Fibroblast of skin of left quadriceps (primary cell): ENCODE results near the gene DST.

Experiments used
- DNase-seq, 2 experiments: peaks; one replicate each; pipeline ENCODE4 v3.0.0-alpha.2; 2013; ENCODE audit warnings: low read depth in 2 of 2

DST gene

GRCh38 chr6:56642366-56643261 is at the start of gene DST:
DST (minus strand) TSS chr6:56642889.
- peak; percentile 92 to 93 for DNase-seq

DNA sequence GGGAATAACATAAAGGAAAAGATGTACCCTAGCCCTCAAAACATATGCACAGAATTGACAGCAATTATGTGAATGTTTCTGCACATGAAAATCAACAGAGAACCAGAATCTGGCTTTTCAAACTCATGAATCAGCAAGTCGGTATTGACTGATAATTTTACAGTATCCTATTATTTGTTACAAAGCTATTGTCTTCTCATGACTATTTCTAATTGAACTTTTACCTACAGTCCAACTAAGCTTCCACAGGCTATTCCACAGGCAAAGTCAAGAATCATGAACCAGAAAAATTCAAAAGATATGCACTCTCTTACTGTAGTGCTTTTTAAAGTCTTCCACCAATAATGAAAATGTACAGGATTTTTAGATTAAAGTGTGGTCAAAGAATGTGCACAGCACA is 49.1 kb upstream of the DST start:
- no peak for DNase-seq

DNA sequence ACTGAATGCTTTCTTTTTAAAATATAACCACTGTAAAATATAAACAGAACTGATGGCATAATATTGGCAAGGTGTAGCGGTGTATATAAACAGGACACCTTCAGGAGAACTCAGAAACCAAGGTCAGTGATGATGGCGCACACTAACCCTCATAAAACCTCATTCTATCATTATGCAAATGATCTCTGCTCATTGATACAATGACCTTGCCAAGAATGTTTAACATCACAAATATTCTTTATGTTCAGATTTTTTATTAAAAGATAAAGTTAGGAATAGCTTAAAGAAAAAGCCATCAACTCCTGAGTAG is 48.6 kb upstream of the DST start:
- no peak for DNase-seq

- peak; percentile 49 to 54 for DNase-seq
Observed at GRCh38 chr6:56690519-56691285, 48.0 kb upstream of the DST start.

DNA sequence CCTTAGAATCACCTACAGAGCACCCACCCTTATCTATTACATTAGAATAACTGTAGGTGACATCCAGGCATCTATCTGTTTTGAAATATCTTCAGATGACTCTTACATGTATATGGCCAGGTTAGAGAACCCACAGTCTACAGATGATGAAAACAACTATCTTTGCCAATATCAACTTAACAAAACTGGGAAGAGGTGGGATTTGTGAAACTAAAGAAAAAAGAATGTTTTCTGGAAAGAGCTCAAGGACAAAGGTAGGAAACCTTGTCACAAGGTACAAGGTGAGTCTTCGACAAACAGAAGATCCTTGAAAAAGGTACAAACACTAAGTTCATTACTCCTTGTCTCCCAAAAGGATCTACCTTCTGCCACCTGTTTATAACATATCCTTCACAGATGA is 47.0 kb upstream of the DST start:
- no peak for DNase-seq

- DNase-seq = no peak
Observed at GRCh38 chr6:56689114-56689513, 46.4 kb upstream of the DST start.

GRCh38 chr6:56688521-56688920 is 45.8 kb upstream of the DST start:
- DNase-seq = no peak

GRCh38 chr6:56687551-56687950 is 44.9 kb upstream of the DST start:
- DNase-seq = no peak

GRCh38 chr6:56686429-56686828 is 43.7 kb upstream of the DST start:
- no peak for DNase-seq

- no peak for DNase-seq
Observed at GRCh38 chr6:56685994-56686393, 43.3 kb upstream of the DST start.

DNA sequence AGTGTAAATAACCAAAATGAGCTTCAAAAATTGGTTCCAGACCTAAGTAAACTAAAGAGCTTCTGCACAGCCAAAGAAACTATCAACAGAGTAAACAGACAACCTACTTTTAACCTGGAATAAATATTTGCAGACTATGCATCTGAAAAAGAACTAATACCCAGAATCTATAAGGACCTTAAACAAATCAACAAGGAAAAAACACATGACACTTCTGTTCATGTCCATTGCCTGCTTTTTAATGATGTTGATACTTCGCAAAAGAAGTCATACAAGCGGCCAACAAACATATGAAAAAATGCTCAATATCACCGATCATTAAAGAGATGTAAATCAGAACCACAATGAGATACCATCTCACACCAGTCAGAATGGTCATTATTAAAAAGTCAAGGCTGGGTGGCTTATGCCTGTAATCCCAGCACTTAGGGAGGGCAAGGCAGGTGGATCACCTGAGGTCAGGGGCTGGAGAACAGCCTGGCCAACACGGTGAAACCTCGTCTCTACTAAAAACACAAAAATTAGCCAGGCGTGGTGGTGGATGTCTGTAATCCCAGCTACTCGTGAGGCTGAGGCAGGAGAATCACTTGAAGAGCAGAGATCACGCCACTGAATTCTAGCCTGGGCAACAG is 42.5 kb upstream of the DST start:
- DNase-seq = no peak

DNA sequence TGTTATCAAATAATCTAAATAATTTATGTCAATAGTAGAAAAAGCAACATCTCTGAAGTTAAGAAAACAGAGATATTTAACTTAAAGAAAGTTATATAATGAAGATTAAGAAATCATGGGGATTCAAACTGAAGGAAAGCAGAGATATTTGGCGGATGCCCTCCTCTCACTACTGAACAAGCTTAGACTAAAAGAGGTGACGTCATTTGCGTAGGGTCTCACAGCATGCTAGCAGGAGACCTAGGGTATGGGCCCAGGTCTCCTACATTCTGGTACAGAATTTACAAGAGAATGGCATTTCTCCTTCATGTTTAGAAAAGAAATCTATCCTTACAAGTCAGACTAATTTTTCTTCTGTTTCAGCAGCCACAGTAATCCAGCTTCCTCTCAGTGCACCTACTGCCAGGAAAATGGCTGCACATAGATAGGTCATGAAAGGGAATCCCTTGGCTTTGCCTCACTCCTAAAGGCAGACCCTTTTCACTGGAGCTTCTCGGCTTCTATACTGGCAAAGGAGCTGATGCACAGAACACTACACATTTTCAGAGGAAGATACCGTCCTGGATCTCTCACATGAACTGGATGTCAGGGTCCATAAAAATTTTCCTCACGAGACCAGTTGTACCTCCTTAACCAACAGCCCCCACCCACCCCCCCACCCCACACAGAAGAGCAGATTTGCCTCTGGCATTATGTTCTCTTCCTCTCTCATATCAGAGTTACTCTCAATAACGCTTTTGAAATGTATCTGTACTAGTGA is 41.8 kb upstream of the DST start:
- no peak for DNase-seq

- DNase-seq = peak; percentile 17 to 31
Observed at GRCh38 chr6:56683882-56684281, 41.2 kb upstream of the DST start.

DNA sequence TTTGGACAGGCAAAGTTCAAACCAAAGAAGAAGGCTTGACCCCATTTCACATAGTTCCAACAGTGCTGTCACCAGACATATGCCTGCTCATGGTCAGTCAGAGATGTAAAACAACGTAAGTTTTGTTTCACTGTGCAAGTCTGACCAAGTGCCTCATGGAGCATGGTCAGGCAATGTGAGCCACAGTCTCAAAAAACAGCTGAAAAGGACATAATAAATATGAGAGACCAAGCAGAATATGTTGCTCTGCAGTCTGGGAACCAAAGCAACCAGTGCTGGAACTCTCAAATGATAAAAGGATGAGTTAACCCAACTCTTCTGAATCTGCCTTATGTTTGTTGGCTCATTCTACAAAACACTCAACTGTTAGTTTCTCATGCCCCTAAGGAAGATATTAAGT is 39.9 kb upstream of the DST start:
- no peak for DNase-seq

- no peak for DNase-seq
Observed at GRCh38 chr6:56677559-56677958, 34.9 kb upstream of the DST start.

- no peak for DNase-seq
Observed at GRCh38 chr6:56671651-56672461, 29.2 kb upstream of the DST start.

GRCh38 chr6:56671160-56671559 is 28.5 kb upstream of the DST start:
- DNase-seq = no peak

DNA sequence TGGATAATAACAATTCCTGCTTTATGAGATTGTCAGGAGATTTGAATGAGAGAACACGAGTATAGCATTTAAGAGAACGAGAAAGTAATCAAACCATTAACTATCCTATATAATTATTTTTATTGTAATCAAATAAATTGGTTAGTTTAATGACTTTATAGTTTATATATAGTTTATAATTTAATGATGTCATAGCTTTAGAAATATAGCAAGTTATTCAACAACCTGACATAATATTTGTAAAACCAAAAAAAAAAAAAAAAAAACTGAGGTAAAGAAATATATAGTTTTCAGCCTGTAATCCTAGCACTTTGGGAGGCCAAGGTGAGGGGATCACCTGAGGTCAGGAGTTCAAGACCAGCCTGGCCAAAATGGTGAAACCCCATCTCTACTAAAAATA is 26.4 kb upstream of the DST start:
- DNase-seq = no peak

DNA sequence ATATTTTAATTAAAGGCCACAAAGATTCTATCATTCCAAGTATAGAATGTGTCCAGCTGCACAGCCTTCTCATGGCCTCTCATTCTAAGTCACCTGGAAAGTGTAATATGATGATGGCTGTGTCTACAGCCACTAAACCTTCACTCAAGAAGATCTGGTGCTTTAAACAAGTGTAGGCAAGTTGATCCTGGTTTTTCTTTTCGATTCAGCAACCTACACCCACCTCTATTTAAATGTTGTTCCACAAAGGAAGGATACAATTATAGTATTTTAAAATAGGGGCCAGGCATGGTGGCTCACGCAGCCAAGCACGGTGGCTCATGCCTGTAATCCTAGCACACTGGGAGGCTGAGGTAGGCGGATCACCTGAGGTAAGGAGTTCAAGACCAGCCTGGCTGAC is 25.5 kb upstream of the DST start:
- DNase-seq = no peak

- DNase-seq = no peak
Observed at GRCh38 chr6:56667336-56667735, 24.6 kb upstream of the DST start.

GRCh38 chr6:56664029-56664428 is 21.3 kb upstream of the DST start:
- DNase-seq = no peak
